GM12878 (cell line): ENCODE data around the gene CTNNB1. TPM values are rescaled to one million over a fixed set of nuclear protein-coding genes. Genes with fewer than 3 reads are reported as not detected.

ENCODE experiments used
- ATAC-seq: fragments of 200-7000 bp; cut with Tn5 transposase; 3 replicates; pipeline ENCODE4 v1.9.1; 2020; ENCODE audit warnings: mild to moderate bottlenecking, moderate library complexity
- BruUV-seq: library from RNA; stranded (reverse); fragments of 400-500 nt; replicated peaks from 2 replicates; lab custom pipeline; 2021; lab: Mats Ljungman, UMichigan
- CTCF ChIA-PET: fragments of 300-600 bp; sonication (Branson Sonifier 250); formaldehyde crosslinking; extraction: SDS; loops from one replicate; lab custom pipeline; 2021; ENCODE audit warnings: inconsistent platforms; lab: Yijun Ruan, JAX
- POLR2A ChIA-PET: fragments of 350-600 bp; formaldehyde crosslinking; extraction: SDS; loops from one replicate; lab custom pipeline; 2021; ENCODE audit warnings: inconsistent platforms; lab: Charles Lee
- RAD21 ChIA-PET: fragments of 300-600 bp; sonication (Branson Sonifier 250); formaldehyde crosslinking; loops from one replicate; lab custom pipeline; 2023; ENCODE audit warnings: antibody characterized with exemption; ENCODE audit not compliant: unreplicated experiment; lab: Charles Lee
- SMC1A ChIA-PET: fragments of 300-600 bp; sonication (Branson Sonifier 250); formaldehyde crosslinking; loops from one replicate; lab custom pipeline; 2023; ENCODE audit not compliant: unreplicated experiment, uncharacterized antibody; lab: Charles Lee
- DNase-seq: peaks from one replicate; pipeline ENCODE4 v3.0.0-alpha.2; 2011; ENCODE audit warnings: low read depth, low spot score
- FAIRE-seq: peaks from 3 replicates; lab custom pipeline; 2011; peaks lifted over from hg19 to GRCh38; lab: Jason Lieb, UNC
- H2AFZ ChIP-seq: 2 replicates; pipeline ENCODE4 v1.6.0; 2011; ENCODE audit warnings: low read depth, low read length, control low read depth; ENCODE audit not compliant: control insufficient read depth
- H3K27ac ChIP-seq: 2 replicates; pipeline ENCODE4 v1.5.1; 2011; ENCODE audit warnings: control low read depth; ENCODE audit not compliant: control insufficient read depth, insufficient read depth
- H3K27me3 ChIP-seq, 2 experiments: replicated peaks in 1 of 2; 2 replicates each; pipeline versions ENCODE4 v1.6.0 to v1.6.1; 2011; ENCODE audit warnings: low read length in 1 of 2; ENCODE audit not compliant: control insufficient read depth in 2 of 2, insufficient read depth in 2 of 2
- H3K36me3 ChIP-seq, 2 experiments: 2 replicates each; pipeline ENCODE4 v1.5.1; 2011; ENCODE audit warnings: low read length in 1 of 2; ENCODE audit not compliant: control insufficient read depth in 2 of 2, insufficient read depth in 2 of 2
- H3K4me1 ChIP-seq: 2 replicates; pipeline ENCODE4 v1.6.1; 2011; ENCODE audit warnings: mild to moderate bottlenecking, low read length, moderate library complexity, mixed read lengths; ENCODE audit not compliant: control insufficient read depth, insufficient read depth
- H3K4me2 ChIP-seq: 2 replicates; pipeline ENCODE4 v1.6.0; 2011; ENCODE audit warnings: control low read depth; ENCODE audit not compliant: control insufficient read depth, insufficient read depth
- H3K4me3 ChIP-seq: fragments of 200-600 bp; sonication (generic); 2 replicates; pipeline ENCODE4 v1.5.1; 2016
- H3K79me2 ChIP-seq: 2 replicates; pipeline ENCODE4 v1.6.0; 2011; ENCODE audit warnings: low read length; ENCODE audit not compliant: control insufficient read depth, insufficient read depth
- H3K9ac ChIP-seq: 2 replicates; pipeline ENCODE4 v1.8.0; 2011; ENCODE audit warnings: low read length, control low read depth, mixed read lengths; ENCODE audit not compliant: control insufficient read depth, insufficient read depth
- H3K9me3 ChIP-seq: replicated peaks from 3 replicates; pipeline ENCODE4 v1.5.1; 2011; ENCODE audit warnings: mild to moderate bottlenecking, low read length; ENCODE audit not compliant: control insufficient read depth, insufficient read depth
- H4K20me1 ChIP-seq: 2 replicates; pipeline ENCODE4 v1.6.0; 2011; ENCODE audit not compliant: control insufficient read depth, insufficient read depth
- CREB1 ChIP-seq: IDR thresholded peaks from 2 replicates; pipeline ENCODE4 v1.6.1; 2012; ENCODE audit warnings: low read depth, mild to moderate bottlenecking, inconsistent platforms
- HSF1 ChIP-seq: fragments of 150-350 bp; IDR thresholded peaks from 2 replicates; pipeline ENCODE4 v1.6.1; 2014; ENCODE audit warnings: mild to moderate bottlenecking, low read depth, low read length
- MEF2B ChIP-seq: fragments of 450-650 bp; IDR thresholded peaks from 2 replicates; pipeline ENCODE4 v1.6.1; 2018; ENCODE audit warnings: mild to moderate bottlenecking, moderate library complexity; ENCODE audit not compliant: partially characterized antibody, poor library complexity, severe bottlenecking
- NFXL1 ChIP-seq: fragments of 450-650 bp; IDR thresholded peaks from 2 replicates; pipeline ENCODE4 v1.6.1; 2017; ENCODE audit warnings: antibody characterized with exemption, mild to moderate bottlenecking, borderline replicate concordance
- NR2C1 ChIP-seq: fragments of 450-650 bp; IDR thresholded peaks from 2 replicates; pipeline ENCODE4 v1.6.1; 2017; ENCODE audit warnings: antibody characterized with exemption, mild to moderate bottlenecking, moderate library complexity
- POLR2AphosphoS5 ChIP-seq: IDR thresholded peaks from 2 replicates; pipeline ENCODE4 v1.6.1; 2011; ENCODE audit warnings: mild to moderate bottlenecking, low read length, inconsistent platforms
- RAD21 ChIP-seq: IDR thresholded peaks from 2 replicates; pipeline ENCODE4 v1.6.1; 2011; ENCODE audit warnings: mild to moderate bottlenecking, low read depth, low read length, moderate library complexity; ENCODE audit not compliant: insufficient read depth
- TCF7 ChIP-seq: IDR thresholded peaks from 2 replicates; pipeline ENCODE4 v1.6.1; 2014; ENCODE audit warnings: antibody characterized with exemption, borderline replicate concordance
- USF2 ChIP-seq: IDR thresholded peaks from 2 replicates; pipeline ENCODE4 v1.6.1; 2011; ENCODE audit warnings: low read depth, low read length, improper control_type of control experiment, borderline replicate concordance
- WGBS: methylation state at CpG from one replicate; pipeline ENCODE4 v1.1.6; 2016; ENCODE audit warnings: low lambda C conversion rate; ENCODE audit not compliant: insufficient replicate concordance, insufficient coverage; ENCODE audit errors: missing lambda C conversion rate; 5-methylcytosine and 5-hydroxymethylcytosine counted together
- in situ Hi-C: fragments of 300-500 bp; cut with MboI; formaldehyde crosslinking; loops from 9 replicates; pipeline ENCODE4 v1.14.3; 2018; ENCODE audit warnings: mixed read lengths
- intact Hi-C: fragments of 100-400 bp; cut with micrococcal nuclease; formaldehyde crosslinking; loops from one replicate; pipeline ENCODE4 v1.14.2; 2022; ENCODE audit not compliant: unreplicated experiment
- polyA plus RNA-seq, 11 experiments: library from polyadenylated mRNA; depleted of rRNA in 4 of 11; unstranded in 6 of 11; stranded (reverse) in 5 of 11; fragments of >200 nt; fragmentation: Nextera tagmentation in 4 of 11; fragmentation: Illumina TruSeq in 1 of 11; extraction: Ambion mirVana in 4 of 11; extraction: Trizol in 1 of 11; gene quantifications; 1 replicate in 1 of 11; 2 replicates in 10 of 11; pipeline versions ENCODE4 v1.2.1 to v1.2.3, GENCODE V29; 2011 to 2016; ENCODE audit warnings: inconsistent platforms in 2 of 11, missing spikeins in 2 of 11, low read depth in 1 of 11
- total RNA-seq, 4 experiments: library from RNA; depleted of rRNA in 3 of 4; stranded (reverse); fragments of >200 nt in 3 of 4; fragmentation: Illumina TruSeq in 1 of 4; extraction: Trizol in 1 of 4; gene quantifications; 2 replicates each; pipeline versions ENCODE4 v1.2.1 to v1.2.3, GENCODE V29; 2013 to 2021

The CTNNB1 gene
- total and polyA plus RNA-seq, 10 of the 15 experiments (the other 5 are each of a cell fraction or from before 2014, with no cell fraction given): 30.4 to 217 (median 138) TPM

- RAD21 ChIA-PET: interaction anchor here (1.3 kb wide), 1 partner anchor 14 kb away, joined by 4 read pairs; no protein-coding TSS in a partner anchor
- Histone ChIP-seq H3K9me3 (peaks cover under 1% of the 10 kb centered on the region; the same call in 2 of the 3 replicates), H3K4me2 (peak overlapping the region; percentile 71), H3K27ac (no peak overlapping the region), H3K9ac (0 out of 2 replicates have a peak overlapping the region, but pooled peaks have one; percentile 6), H4K20me1 (0 out of 2 replicates have a peak, but pooled peaks cover 7% of the 10 kb centered on the region), H3K36me3 (peaks cover 0 to 4% of the 10 kb centered on the region in 2 experiments; a peak in 1 of 4 replicates)
- DNase-seq (no peak), ATAC-seq (no peak), FAIRE-seq (no peak)
- intact Hi-C loops: loop anchor here (5.0 kb wide), 5 partner anchors 232 to 877 kb away; partner anchors contain the start of gene RPL14
- in situ Hi-C loops: no loop called here
- SMC1A ChIA-PET: interaction anchor here (1.0 to 4.6 kb wide), 6 partner anchors 10 to 32 kb away, joined by 3 to 29 read pairs (median 4); no protein-coding TSS in a partner anchor
- no TSS peak for BruUV-seq
- POLR2A ChIA-PET: interaction anchor here (0.6 to 0.9 kb wide), 2 partner anchors 10 to 11 kb away, joined by 3 to 6 read pairs; no protein-coding TSS in a partner anchor
- CTCF ChIA-PET: interaction anchor here (0.7 to 1.3 kb wide), 3 partner anchors 8 to 10 kb away, joined by 3 to 4 read pairs (median 3); no protein-coding TSS in a partner anchor
- no peak for TF ChIP-seq NFXL1
- peak; percentile 26; the same call in 1 of the 2 replicates for TF ChIP-seq POLR2AphosphoS5
- TF ChIP-seq, all 136 proteins: peak for 1
- Histone ChIP-seq H2AFZ (no peak overlapping the region), H3K4me1 (0 out of 2 replicates have a peak, but pooled peaks cover 4% of the 10 kb centered on the region), H3K4me3 (peak overlapping the region; percentile 6; the same call in 1 of the 2 replicates), H3K27me3 (no peaks in the 10 kb centered on the region), H3K79me2 (peaks cover 98% of the 10 kb centered on the region)
- 41% methylated on average over 1 of the region's 1 CpG for WGBS
These were observed 5.1 kb downstream of the CTNNB1 start for GRCh38 chr3:41204369-41204768.

- Histone ChIP-seq H2AFZ (no peak overlapping the region), H3K9ac (no peak overlapping the region), H3K4me3 (no peak overlapping the region; the same call in 1 of the 2 replicates), H3K36me3 (peaks cover 0 to 4% of the 10 kb centered on the region in 2 experiments; a peak in 1 of 4 replicates), H4K20me1 (0 out of 2 replicates have a peak, but pooled peaks cover under 1% of the 10 kb centered on the region), H3K79me2 (peaks cover 97% of the 10 kb centered on the region), H3K27ac (no peak overlapping the region), H3K27me3 (no peaks in the 10 kb centered on the region), H3K4me2 (peak overlapping the region; percentile 69), H3K9me3 (peaks cover 3% of the 10 kb centered on the region), H3K4me1 (0 out of 2 replicates have a peak, but pooled peaks cover 4% of the 10 kb centered on the region)
- ChIA-PET POLR2A (no interaction called here), CTCF (interaction anchor here (0.6 to 1.1 kb wide), 2 partner anchors 9 kb away, joined by 3 to 4 read pairs; no protein-coding TSS in a partner anchor), SMC1A (no interaction called here), RAD21 (no interaction called here)
- WGBS: 80% methylated on average over 9 of the region's 9 CpGs
- no TSS peak for BruUV-seq
- intact Hi-C loops: no loop called here
- in situ Hi-C loops: no loop called here
- FAIRE-seq (no peak), DNase-seq (no peak), ATAC-seq (no peak)
- TF ChIP-seq TCF7 (no peak), HSF1 (no peak), USF2 (no peak), MEF2B (no peak), NR2C1 (no peak), CREB1 (no peak), RAD21 (no peak)
These were observed 6.3 kb downstream of the CTNNB1 start for GRCh38 chr3:41205591-41205990.
